Stimulated activated CD4-positive, alpha-beta T cell treated with anti-CD3 and anti-CD28 coated beads, Interleukin-2, amount 100 ng/mL, for 4 hours (primary cell): ENCODE data around the gene WIPF2.

Experiments
- DNase-seq: peaks from one replicate; pipeline ENCODE4 v3.0.0-alpha.2; 2020; ENCODE audit warnings: low read depth

WIPF2 gene

GRCh38 chr17:40327735-40328385 lies 108.8 kb downstream of the WIPF2 start:
- no peak for DNase-seq

GRCh38 chr17:40328386-40328766 lies 109.3 kb downstream of the WIPF2 start:
- DNase-seq = no peak

- no peak for DNase-seq
Measured at GRCh38 chr17:40329839-40330794, 111.0 kb downstream of the WIPF2 start.

- DNase-seq = no peak
Measured at GRCh38 chr17:40330850-40331470, 111.9 kb downstream of the WIPF2 start.

- no peak for DNase-seq
Measured at GRCh38 chr17:40331743-40332641, 112.9 kb downstream of the WIPF2 start.
